DOHH2 (cell line): Measurements from ENCODE around the gene VPS4A.

Experiments
- H3F3A ChIP-seq: fragments of 200-600 bp; sonication (generic), shearing (Covaris generic); 2 replicates; pipeline ENCODE4 v1.6.0; 2016; ENCODE audit warnings: antibody characterized with exemption, mild to moderate bottlenecking; ENCODE audit not compliant: control insufficient read depth, insufficient read depth
- H3K27ac ChIP-seq: fragments of 200-600 bp; sonication (generic); 2 replicates; pipeline ENCODE4 v1.5.1; 2014; ENCODE audit warnings: low read depth, mild to moderate bottlenecking, low read length, moderate library complexity
- H3K27me3 ChIP-seq: fragments of 200-600 bp; sonication (generic); 2 replicates; pipeline ENCODE4 v1.6.1; 2014; ENCODE audit warnings: mild to moderate bottlenecking, low read length, mixed read lengths; ENCODE audit not compliant: control insufficient read depth
- H3K36me3 ChIP-seq: fragments of 200-600 bp; sonication (generic); 2 replicates; pipeline ENCODE4 v1.6.1; 2014; ENCODE audit warnings: mild to moderate bottlenecking, low read length, moderate library complexity, mixed read lengths; ENCODE audit not compliant: control insufficient read depth
- H3K4me1 ChIP-seq: fragments of 200-600 bp; sonication (generic); 2 replicates; pipeline ENCODE4 v1.6.1; 2014; ENCODE audit warnings: mild to moderate bottlenecking, low read length, mixed read lengths; ENCODE audit not compliant: control insufficient read depth
- H3K4me2 ChIP-seq: fragments of 200-600 bp; sonication (generic); 2 replicates; pipeline ENCODE4 v1.6.0; 2014; ENCODE audit warnings: mild to moderate bottlenecking, low read length, moderate library complexity
- H3K4me3 ChIP-seq: fragments of 200-600 bp; sonication (generic); 2 replicates; pipeline ENCODE4 v1.5.1; 2014; ENCODE audit warnings: mild to moderate bottlenecking, low read length, mixed read lengths
- H3K79me2 ChIP-seq: fragments of 200-600 bp; sonication (generic); 2 replicates; pipeline ENCODE4 v1.6.1; 2014; ENCODE audit warnings: mild to moderate bottlenecking, low read length, mixed read lengths; ENCODE audit not compliant: control insufficient read depth
- H3K9me2 ChIP-seq: fragments of 200-600 bp; sonication (generic); replicated peaks from 2 replicates; pipeline ENCODE4 v1.6.1; 2014; ENCODE audit warnings: mild to moderate bottlenecking, low read length, mixed read lengths; ENCODE audit not compliant: control insufficient read depth
- H3K9me3 ChIP-seq: fragments of 200-600 bp; sonication (generic); 2 replicates; pipeline ENCODE4 v1.6.1; 2014; ENCODE audit warnings: antibody characterized with exemption, low read length, mixed read lengths; ENCODE audit not compliant: control insufficient read depth, insufficient read depth
- H4K20me1 ChIP-seq: fragments of 200-600 bp; sonication (generic); 2 replicates; pipeline ENCODE4 v1.6.0; 2014; ENCODE audit warnings: low read depth, mild to moderate bottlenecking, antibody characterized with exemption, low read length, moderate library complexity; ENCODE audit not compliant: control insufficient read depth, insufficient read depth
- EZH2phosphoT487 ChIP-seq: fragments of 200-600 bp; sonication (generic); IDR thresholded peaks from 2 replicates; pipeline ENCODE4 v1.6.1; 2017; ENCODE audit warnings: borderline replicate concordance, mild to moderate bottlenecking, antibody characterized with exemption, low read length, moderate library complexity, mixed read lengths
- TF ChIP-seq, protein P1 (sequence below): fragments of 200-600 bp; sonication (generic); IDR thresholded peaks from one replicate; pipeline ENCODE4 v1.5.1; 2014; ENCODE audit warnings: antibody characterized with exemption, mild to moderate bottlenecking, low read depth, low read length; ENCODE audit not compliant: poor library complexity, severe bottlenecking

The VPS4A gene

DNA sequence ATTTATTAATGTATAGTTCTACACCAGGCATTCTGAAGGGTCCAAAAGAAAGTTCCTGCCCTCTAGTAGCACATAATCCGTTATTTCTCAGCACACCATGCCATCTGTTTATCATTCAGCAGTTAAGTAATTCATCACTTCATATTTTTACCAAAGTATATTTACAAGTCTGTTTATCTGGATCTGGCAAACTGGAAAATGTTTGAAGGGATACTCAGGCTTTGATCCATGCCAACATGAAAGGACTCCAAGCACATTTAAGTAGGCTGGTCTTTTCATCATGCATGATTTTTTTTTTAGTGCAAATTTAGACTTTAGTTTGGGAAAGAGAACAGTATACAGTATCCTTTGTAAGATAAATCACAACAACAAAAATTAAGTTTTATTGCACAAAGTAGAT, 4.1 kb upstream of the VPS4A start:
- Histone ChIP-seq H3K4me3 (no peak overlapping the region), H4K20me1 (peaks cover 1% of the 10 kb centered on the region; the same call in 1 of the 2 replicates), H3K9me2 (no peaks in the 10 kb centered on the region), H3K4me2 (no peak overlapping the region), H3K9me3 (no peaks in the 10 kb centered on the region), H3F3A (peaks cover 17% of the 10 kb centered on the region), H3K4me1 (peaks cover 11% of the 10 kb centered on the region), H3K27me3 (no peaks in the 10 kb centered on the region), H3K79me2 (peaks cover 9% of the 10 kb centered on the region), H3K36me3 (peaks cover 7% of the 10 kb centered on the region), H3K27ac (no peak overlapping the region)
- TF ChIP-seq, protein P1, sequence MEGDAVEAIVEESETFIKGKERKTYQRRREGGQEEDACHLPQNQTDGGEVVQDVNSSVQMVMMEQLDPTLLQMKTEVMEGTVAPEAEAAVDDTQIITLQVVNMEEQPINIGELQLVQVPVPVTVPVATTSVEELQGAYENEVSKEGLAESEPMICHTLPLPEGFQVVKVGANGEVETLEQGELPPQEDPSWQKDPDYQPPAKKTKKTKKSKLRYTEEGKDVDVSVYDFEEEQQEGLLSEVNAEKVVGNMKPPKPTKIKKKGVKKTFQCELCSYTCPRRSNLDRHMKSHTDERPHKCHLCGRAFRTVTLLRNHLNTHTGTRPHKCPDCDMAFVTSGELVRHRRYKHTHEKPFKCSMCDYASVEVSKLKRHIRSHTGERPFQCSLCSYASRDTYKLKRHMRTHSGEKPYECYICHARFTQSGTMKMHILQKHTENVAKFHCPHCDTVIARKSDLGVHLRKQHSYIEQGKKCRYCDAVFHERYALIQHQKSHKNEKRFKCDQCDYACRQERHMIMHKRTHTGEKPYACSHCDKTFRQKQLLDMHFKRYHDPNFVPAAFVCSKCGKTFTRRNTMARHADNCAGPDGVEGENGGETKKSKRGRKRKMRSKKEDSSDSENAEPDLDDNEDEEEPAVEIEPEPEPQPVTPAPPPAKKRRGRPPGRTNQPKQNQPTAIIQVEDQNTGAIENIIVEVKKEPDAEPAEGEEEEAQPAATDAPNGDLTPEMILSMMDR = no peak
- TF ChIP-seq EZH2phosphoT487 = no peak

GRCh38 chr16:69307856-69308255, 3.3 kb upstream of the VPS4A start:
- peaks cover 9% of the 10 kb centered on the region for H3K4me1 ChIP-seq
- peaks cover 3% of the 10 kb centered on the region; the same call in 1 of the 2 replicates for H4K20me1 ChIP-seq
- no peak overlapping the region for H3K27ac ChIP-seq
- no peak overlapping the region for H3K4me3 ChIP-seq
- TF ChIP-seq, protein P1 = no peak
- no peak for TF ChIP-seq EZH2phosphoT487
- no peaks in the 10 kb centered on the region for H3K27me3 ChIP-seq
- H3K36me3 ChIP-seq = peaks cover 6% of the 10 kb centered on the region; the same call in 1 of the 2 replicates
- H3F3A ChIP-seq = peaks cover 17% of the 10 kb centered on the region
- H3K79me2 ChIP-seq = peaks cover 17% of the 10 kb centered on the region
- no peak overlapping the region for H3K4me2 ChIP-seq
- no peaks in the 10 kb centered on the region for H3K9me3 ChIP-seq
- no peaks in the 10 kb centered on the region for H3K9me2 ChIP-seq

DNA sequence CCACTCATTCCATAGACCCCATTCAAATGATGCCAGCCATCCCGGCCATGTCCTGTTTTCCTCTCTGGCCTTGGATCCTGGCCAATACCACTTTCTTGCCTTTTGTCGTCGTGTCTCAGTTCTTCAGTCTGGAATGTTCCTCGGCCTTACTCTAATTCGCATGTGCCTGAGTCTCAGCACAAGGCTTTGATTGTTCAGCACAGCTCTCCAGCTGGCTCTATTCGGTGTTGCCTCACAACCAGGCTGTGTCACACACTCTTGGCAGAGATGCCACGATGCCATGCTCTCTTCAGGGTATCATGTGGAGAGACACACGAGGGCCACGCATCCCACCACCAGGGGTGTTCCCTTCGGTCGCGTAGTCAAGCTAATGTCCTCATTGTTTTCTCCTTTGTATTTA, 1.8 kb upstream of the VPS4A start:
- no peak overlapping the region for H3K4me3 ChIP-seq
- peaks cover 12% of the 10 kb centered on the region for H3K4me1 ChIP-seq
- no peak overlapping the region for H3K4me2 ChIP-seq
- H3K79me2 ChIP-seq = peaks cover 32% of the 10 kb centered on the region
- TF ChIP-seq EZH2phosphoT487 = no peak
- TF ChIP-seq, protein P1 = no peak
- H3F3A ChIP-seq = peaks cover 14% of the 10 kb centered on the region
- H3K27me3 ChIP-seq = no peaks in the 10 kb centered on the region
- H4K20me1 ChIP-seq = peaks cover 6% of the 10 kb centered on the region
- H3K27ac ChIP-seq = no peak overlapping the region
- H3K36me3 ChIP-seq = peaks cover 20% of the 10 kb centered on the region
- H3K9me2 ChIP-seq = no peaks in the 10 kb centered on the region
- H3K9me3 ChIP-seq = no peaks in the 10 kb centered on the region
